Loucy (cell line): ENCODE measurements around the gene TAB3.

Experiments
- H2AFZ ChIP-seq: fragments of 200-600 bp; sonication (generic); 2 replicates; pipeline ENCODE4 v1.6.0; 2016; ENCODE audit warnings: antibody characterized with exemption, mild to moderate bottlenecking, low read length, moderate library complexity
- H3F3A ChIP-seq: fragments of 200-600 bp; 2 replicates; pipeline ENCODE4 v1.6.0; 2016; ENCODE audit warnings: antibody characterized with exemption, low read depth, mild to moderate bottlenecking
- H3K27me3 ChIP-seq: fragments of 200-600 bp; sonication (generic); 2 replicates; pipeline ENCODE4 v1.6.1; 2014; ENCODE audit warnings: low read length, mild to moderate bottlenecking; ENCODE audit not compliant: insufficient read depth, poor library complexity, severe bottlenecking
- H3K36me3 ChIP-seq: fragments of 200-600 bp; sonication (generic); 2 replicates; pipeline ENCODE4 v1.6.1; 2016; ENCODE audit warnings: low read length; ENCODE audit not compliant: insufficient read depth
- H3K4me1 ChIP-seq: fragments of 200-600 bp; sonication (generic); 2 replicates; pipeline ENCODE4 v1.5.1; 2014; ENCODE audit warnings: low read length, mild to moderate bottlenecking; ENCODE audit not compliant: insufficient read depth, poor library complexity, severe bottlenecking
- H3K4me2 ChIP-seq: fragments of 200-600 bp; sonication (generic); 2 replicates; pipeline ENCODE4 v1.6.0; 2014; ENCODE audit warnings: antibody characterized with exemption, low read length, low read depth, mild to moderate bottlenecking; ENCODE audit not compliant: poor library complexity, severe bottlenecking
- H3K4me3 ChIP-seq: fragments of 200-600 bp; sonication (generic); 2 replicates; pipeline ENCODE4 v1.5.1; 2014; ENCODE audit warnings: low read length, mild to moderate bottlenecking, mixed read lengths; ENCODE audit not compliant: poor library complexity, severe bottlenecking
- H3K79me2 ChIP-seq: fragments of 200-600 bp; sonication (generic); 2 replicates; pipeline ENCODE4 v1.6.1; 2014; ENCODE audit warnings: low read length; ENCODE audit not compliant: insufficient read depth
- H3K9ac ChIP-seq: fragments of 200-600 bp; sonication (generic); 2 replicates; pipeline ENCODE4 v1.6.0; 2014; ENCODE audit warnings: mild to moderate bottlenecking, low read depth, low read length, moderate library complexity; ENCODE audit not compliant: poor library complexity, severe bottlenecking
- H3K9me2 ChIP-seq: fragments of 200-600 bp; sonication (generic); replicated peaks from 2 replicates; pipeline ENCODE4 v1.6.1; 2016; ENCODE audit warnings: low read depth, low read length, mixed read lengths
- H3K9me3 ChIP-seq: fragments of 200-600 bp; sonication (generic); 2 replicates; pipeline ENCODE4 v1.6.1; 2014; ENCODE audit warnings: mild to moderate bottlenecking, antibody characterized with exemption, low read length, low read depth; ENCODE audit not compliant: insufficient read depth
- H4K20me1 ChIP-seq: fragments of 200-600 bp; sonication (generic); 2 replicates; pipeline ENCODE4 v1.6.0; 2014; ENCODE audit warnings: antibody characterized with exemption, low read length, mild to moderate bottlenecking; ENCODE audit not compliant: insufficient read depth, poor library complexity, severe bottlenecking
- CTCF ChIP-seq: fragments of 200-600 bp; sonication (generic); conservative IDR thresholded peaks from 2 replicates; pipeline ENCODE4 v1.5.1; 2014; ENCODE audit warnings: mild to moderate bottlenecking, antibody characterized with exemption, low read length
- EZH2phosphoT487 ChIP-seq: fragments of 200-600 bp; IDR thresholded peaks from 2 replicates; pipeline ENCODE4 v1.6.1; 2018; ENCODE audit warnings: antibody characterized with exemption, mild to moderate bottlenecking, moderate library complexity, borderline replicate concordance

Gene TAB3

DNA sequence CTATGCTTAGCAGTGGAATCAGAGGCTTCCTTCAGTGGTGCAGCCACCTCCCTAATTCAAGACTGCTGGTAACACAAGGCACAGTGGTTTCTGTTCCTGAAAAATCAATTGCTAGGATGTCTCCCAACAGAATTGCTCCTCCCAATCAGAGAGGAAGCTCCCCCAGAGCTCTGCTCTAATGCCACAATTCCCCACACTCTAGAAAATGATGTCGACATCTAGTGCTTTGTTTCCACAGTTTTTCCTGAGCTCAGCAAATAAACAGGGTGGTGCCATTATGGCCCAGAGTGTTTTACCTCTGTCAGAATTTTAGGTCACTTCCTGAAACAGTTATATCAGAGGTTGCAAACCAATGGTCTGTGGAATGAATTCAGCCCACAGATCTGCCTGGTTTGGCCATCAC is 24.7 kb downstream of the TAB3 start:
- no peak overlapping the region for H3K4me3 ChIP-seq
- H3K9me3 ChIP-seq, result no peaks in the 10 kb centered on the region
- H3K79me2 ChIP-seq, result 0 out of 2 replicates have a peak, but pooled peaks cover 2% of the 10 kb centered on the region
- H3K4me2 ChIP-seq, result no peak overlapping the region
- H3K9ac ChIP-seq, result no peak overlapping the region
- no peak for TF ChIP-seq CTCF
- TF ChIP-seq EZH2phosphoT487, result no peak
- no peak overlapping the region for H2AFZ ChIP-seq
- no peaks in the 10 kb centered on the region for H4K20me1 ChIP-seq
- H3K9me2 ChIP-seq, result no peaks in the 10 kb centered on the region
- H3F3A ChIP-seq, result no peaks in the 10 kb centered on the region
- H3K4me1 ChIP-seq, result no peaks in the 10 kb centered on the region
- no peaks in the 10 kb centered on the region for H3K27me3 ChIP-seq
- H3K36me3 ChIP-seq, result peaks cover 58% of the 10 kb centered on the region; the same call in 1 of the 2 replicates

- Histone ChIP-seq H3F3A (no peaks in the 10 kb centered on the region), H2AFZ (no peak overlapping the region), H3K4me2 (no peak overlapping the region), H4K20me1 (no peaks in the 10 kb centered on the region), H3K27me3 (no peaks in the 10 kb centered on the region), H3K9me3 (no peaks in the 10 kb centered on the region), H3K4me3 (no peak overlapping the region), H3K9ac (no peak overlapping the region), H3K36me3 (peaks cover 62% of the 10 kb centered on the region; the same call in 1 of the 2 replicates), H3K9me2 (no peaks in the 10 kb centered on the region), H3K79me2 (0 out of 2 replicates have a peak, but pooled peaks cover 2% of the 10 kb centered on the region), H3K4me1 (no peaks in the 10 kb centered on the region)
- TF ChIP-seq EZH2phosphoT487, result no peak
- no peak for TF ChIP-seq CTCF
These were observed 25.1 kb downstream of the TAB3 start for GRCh38 chrX:30863974-30864373.

- Histone ChIP-seq H3K9me3 (no peaks in the 10 kb centered on the region), H3K79me2 (no peaks in the 10 kb centered on the region), H3K9me2 (no peaks in the 10 kb centered on the region), H3F3A (no peaks in the 10 kb centered on the region), H3K36me3 (peaks cover 63% of the 10 kb centered on the region; the same call in 1 of the 2 replicates), H3K9ac (no peak overlapping the region), H3K4me1 (no peaks in the 10 kb centered on the region), H2AFZ (no peak overlapping the region), H3K27me3 (no peaks in the 10 kb centered on the region), H3K4me2 (no peak overlapping the region), H3K4me3 (no peak overlapping the region), H4K20me1 (no peaks in the 10 kb centered on the region)
- no peak for TF ChIP-seq CTCF
- no peak for TF ChIP-seq EZH2phosphoT487
These were observed 31.0 kb downstream of the TAB3 start for GRCh38 chrX:30858098-30858497.
